HG03565 (cell line): ENCODE results near the gene HDDC2.

Experiments used
- ATAC-seq: cut with Tn5 transposase; IDR thresholded peaks from one replicate; pipeline ENCODE4 v1.9.1; 2021; ENCODE audit warnings: mild to moderate bottlenecking, moderate library complexity; ENCODE audit not compliant: unreplicated experiment

HDDC2 gene

DNA sequence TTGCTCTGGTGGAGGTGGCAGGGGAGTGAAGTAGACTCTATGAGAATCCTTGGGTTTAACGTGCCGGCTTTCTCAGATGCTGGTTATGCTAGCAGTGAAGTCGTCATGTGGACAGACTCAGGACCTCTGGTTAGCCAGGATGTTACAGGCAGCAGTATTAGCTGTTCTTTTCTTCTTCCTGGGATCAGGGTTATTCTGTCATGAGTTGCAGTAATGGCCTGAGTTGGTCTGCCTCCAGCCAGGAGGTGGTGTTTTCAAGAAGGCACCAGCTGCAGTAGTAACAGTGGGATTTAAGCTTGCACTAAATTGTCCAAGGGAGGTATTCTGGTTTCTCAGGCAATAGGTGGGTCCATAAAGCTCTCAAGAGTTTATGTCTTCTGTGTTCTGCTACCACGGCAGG, 56.7 kb downstream of the HDDC2 start:
- ATAC-seq, result no peak

DNA sequence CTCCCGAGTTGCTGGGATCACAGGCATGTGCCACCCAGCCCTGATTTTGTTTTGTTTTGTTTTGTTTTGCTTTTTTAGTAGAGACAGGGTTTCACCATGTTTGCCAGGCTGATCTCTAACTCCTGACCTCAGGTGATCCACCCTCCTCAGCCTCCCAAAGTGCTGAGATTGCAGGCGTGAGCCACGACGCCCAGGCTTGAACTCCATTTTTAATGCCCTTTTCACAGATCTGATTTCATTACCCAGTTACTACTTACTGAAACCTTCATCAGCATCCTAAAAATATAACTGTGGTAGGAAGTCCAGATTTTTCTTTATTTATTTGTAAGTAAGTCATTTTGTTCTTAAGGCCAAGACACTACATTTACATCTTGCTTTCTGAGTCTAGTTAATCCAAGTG, 64.0 kb downstream of the HDDC2 start:
- no peak for ATAC-seq

DNA sequence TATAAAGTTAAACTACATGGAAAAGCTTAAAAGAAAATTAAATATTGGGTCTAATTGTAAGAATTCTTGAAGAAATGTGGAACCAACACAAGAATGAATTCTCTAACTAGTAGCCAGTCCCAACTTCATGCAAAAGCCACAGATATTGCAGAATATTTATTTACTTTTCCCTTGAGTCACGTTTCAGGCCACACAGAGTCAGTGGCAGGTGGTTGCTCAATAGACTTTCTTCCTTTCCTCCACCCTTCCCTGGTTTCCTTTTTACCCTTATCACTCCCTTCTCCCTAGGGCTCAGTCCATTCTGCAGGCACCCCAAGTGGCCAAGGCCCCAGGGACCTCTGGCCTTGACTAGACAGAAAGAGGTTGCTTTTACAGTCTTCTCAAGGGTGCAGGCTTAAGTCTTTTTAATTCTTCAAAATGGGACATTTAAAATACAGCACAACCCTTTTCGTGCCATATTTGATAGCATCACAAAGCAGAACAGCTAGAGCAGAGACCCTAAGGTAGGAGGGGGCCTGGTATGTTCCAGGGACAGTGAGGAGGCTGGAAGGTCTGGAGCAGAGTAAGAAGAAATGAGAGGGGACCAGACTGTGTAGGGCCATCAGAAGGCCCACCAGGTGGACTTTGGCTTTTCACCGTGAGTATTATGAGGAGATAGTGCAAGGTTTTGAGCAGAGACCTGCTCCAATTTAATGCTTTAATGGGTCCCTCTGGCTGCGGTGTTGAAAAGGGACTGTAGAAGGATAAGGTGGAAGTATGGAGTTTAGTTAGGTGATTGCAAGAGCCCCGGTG, 65.0 kb downstream of the HDDC2 start:
- no peak for ATAC-seq

DNA sequence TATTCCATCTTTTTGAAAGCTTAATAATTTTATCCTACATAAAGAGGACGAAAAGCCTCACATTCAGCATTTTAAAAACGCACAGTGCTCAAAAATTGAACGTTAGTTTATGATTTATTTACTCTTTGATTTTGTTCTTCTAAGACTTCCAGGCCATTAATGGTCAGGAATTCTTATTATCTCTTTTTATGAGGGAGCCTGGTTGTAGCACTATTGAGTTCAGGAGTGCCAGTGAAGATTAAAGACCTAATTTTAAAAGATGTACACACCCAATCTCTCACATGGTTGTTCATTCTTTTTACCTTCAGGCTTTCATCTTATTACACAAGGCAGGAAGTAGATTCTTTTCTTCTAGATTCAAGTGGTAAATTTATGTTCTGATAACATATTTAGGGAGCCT, 68.6 kb downstream of the HDDC2 start:
- no peak for ATAC-seq

DNA sequence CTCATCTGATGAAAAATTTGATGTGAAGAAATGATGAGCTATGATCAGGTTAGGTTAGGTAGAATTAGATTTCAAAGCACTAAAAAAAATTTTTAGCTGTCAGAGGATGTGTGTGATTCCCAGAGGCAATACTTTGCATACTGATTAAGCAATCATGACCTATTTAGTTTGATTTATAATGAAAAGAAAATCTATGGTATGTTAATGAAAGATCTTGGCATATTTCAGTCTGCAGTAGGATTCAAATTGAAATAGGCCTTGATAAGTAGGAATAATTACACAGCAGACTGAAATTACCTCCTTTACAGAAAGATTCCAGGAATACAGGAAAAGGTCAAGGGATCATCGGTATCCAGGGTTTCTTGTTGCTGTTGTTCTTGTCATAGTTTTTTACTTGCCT, 69.3 kb downstream of the HDDC2 start:
- no peak for ATAC-seq

DNA sequence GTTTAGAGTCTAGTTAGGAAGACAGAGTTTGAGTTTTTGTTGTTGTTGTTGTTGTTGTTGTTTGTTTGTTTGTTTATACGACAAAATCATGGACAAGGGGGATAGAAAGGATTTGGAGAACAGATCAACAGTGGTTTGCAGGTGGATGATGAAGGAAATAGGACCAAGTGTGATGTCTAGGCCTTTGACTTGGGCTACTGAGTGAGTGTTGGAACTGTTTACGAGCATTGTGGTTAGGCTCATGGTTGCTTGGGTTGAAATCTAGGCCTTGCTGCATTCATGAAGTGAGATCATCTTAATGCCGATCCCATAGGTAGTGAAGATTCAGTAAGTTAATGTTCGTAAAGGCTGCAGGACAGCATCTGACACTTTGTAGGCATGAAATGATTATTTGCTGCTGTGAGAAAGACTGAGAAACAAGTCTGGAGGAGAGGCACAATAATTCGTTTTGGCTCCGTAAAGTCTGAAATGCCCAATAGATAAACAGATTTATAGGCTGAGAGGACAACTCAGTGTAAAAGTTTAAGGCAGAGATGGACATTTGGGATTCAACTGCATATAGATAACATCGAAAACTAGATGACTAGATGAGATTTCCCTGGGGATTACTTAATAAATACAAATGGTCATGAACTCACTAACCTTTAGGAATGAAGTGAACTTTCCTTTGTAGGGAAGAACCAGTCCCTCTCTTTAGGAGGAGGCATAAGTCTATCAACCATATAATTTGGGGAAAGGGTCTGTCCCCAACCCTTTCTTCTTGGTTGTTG, 70.0 kb downstream of the HDDC2 start:
- no peak for ATAC-seq

DNA sequence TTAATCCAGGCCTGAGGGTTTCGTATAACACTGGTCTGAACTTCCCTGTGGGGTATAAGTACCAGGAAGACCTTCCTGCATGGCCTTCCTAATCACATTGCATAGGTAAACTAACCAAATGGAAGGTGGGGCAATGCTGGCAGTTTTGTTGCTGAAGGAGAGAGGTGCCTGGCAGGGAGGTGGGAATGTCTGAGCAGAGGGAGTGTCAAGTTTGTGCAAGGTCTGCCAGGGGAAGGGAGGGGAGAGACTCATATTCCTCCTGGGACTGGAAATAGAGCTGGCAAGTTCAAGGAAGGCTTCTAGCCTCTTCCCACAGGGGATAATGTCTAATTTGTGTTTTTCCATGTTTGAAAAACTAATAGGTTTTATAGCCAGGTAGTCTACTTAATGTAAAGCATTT, 70.6 kb downstream of the HDDC2 start:
- ATAC-seq, result no peak

DNA sequence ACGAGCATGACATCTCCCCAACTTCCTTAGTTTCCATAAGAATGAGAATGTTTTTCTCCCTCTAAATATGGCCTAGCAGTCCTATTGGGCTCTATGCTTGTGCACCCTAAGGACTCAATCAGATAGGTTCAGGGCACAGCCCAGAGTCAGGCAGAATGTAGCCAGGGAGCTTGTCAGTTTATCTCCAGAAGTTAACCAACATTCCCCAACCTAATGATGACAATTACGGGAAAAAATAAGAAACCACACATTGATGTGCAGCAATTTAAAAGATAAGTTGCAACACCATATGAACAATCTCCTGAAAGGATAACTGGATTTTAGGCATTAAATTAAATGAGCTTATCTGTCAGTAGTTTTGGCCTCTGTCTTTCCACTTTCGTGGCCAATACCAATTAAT, 71.1 kb downstream of the HDDC2 start:
- no peak for ATAC-seq

DNA sequence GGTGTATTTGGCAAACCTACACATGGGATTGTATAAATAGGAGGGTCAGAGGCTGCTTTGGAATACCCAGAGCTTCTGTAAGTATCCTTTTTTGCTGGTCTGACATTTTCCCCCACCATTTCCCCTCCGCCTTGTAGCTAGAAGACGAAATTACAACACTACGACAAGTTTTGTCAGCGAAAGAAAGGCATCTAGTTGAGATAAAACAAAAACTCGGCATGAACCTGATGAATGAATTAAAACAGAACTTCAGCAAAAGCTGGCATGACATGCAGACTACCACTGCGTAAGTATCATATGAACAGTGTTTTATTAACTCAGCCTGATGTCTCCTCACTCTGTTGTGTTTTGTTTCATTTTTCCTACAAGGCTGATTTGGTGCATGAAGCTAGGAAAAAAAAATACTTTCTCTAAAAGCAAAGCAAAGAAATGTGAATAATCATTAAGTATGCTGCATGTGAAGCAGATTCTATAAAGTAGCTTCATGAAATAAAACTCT, 72.7 kb downstream of the HDDC2 start:
- ATAC-seq, result no peak

DNA sequence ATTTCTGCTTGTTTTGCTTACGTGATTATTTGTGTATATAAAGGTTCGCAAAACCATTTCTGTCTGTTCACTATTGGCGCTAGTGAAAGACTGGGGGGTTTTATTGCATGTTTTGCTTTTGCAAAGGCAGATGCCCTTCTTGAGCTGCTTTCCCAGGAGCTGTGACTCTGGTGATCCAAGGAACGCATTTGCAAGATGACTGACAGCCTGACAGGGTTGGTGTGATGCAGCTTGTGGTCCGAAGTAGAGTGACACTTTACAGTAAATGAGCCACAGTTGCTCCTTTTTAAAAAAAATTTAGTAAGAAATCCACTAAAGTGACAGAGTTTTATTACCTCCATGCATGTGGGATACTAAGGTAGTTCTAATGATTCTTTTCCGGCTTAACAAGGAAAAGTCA, 74.5 kb downstream of the HDDC2 start:
- no peak for ATAC-seq
